Bronchial epithelial cell (primary cell): ENCODE data around the gene PRODH2. TPM values are rescaled to one million over a fixed set of nuclear protein-coding genes. Genes with fewer than 3 reads are reported as not detected.
A peak's percentile ranks its signal among the peaks of the same experiment; 100 is the strongest.
"Not testable (repeated sequence)": the region's sequence is repeated elsewhere in the genome, so short reads cannot be mapped to it uniquely, and the experiment has no call there.

Experiments
- DNase-seq: peaks from one replicate; pipeline ENCODE4 v3.0.0-alpha.2; 2010; ENCODE audit warnings: low read depth
- FAIRE-seq: peaks from 2 replicates; lab custom pipeline; 2011; peaks lifted over from hg19 to GRCh38; lab: Jason Lieb, UNC
- H3K27me3 ChIP-seq: 2 replicates; pipeline ENCODE4 v1.5.1; 2011; ENCODE audit warnings: low read length; ENCODE audit not compliant: control insufficient read depth, insufficient read depth
- H3K36me3 ChIP-seq: 2 replicates; pipeline ENCODE4 v1.5.1; 2011; ENCODE audit warnings: low read length; ENCODE audit not compliant: control insufficient read depth, insufficient read depth
- H3K4me3 ChIP-seq: 2 replicates; pipeline ENCODE4 v1.5.1; 2011; ENCODE audit warnings: mild to moderate bottlenecking, low read depth, low read length, control low read depth
- total RNA-seq: library from RNA; depleted of rRNA; stranded (reverse); fragments of >200 nt; gene quantifications from 2 replicates; pipeline ENCODE4 v1.2.1, GENCODE V29; 2014
- TF ChIP-seq, protein P1 (sequence below): IDR thresholded peaks from 2 replicates; pipeline ENCODE4 v1.5.1; 2011; ENCODE audit warnings: mild to moderate bottlenecking, moderate library complexity, low read length, control low read depth, inconsistent platforms; ENCODE audit not compliant: insufficient read depth, severe bottlenecking

PRODH2 gene
- total RNA-seq, 1 donor from 2014 or later, result not detected

DNA sequence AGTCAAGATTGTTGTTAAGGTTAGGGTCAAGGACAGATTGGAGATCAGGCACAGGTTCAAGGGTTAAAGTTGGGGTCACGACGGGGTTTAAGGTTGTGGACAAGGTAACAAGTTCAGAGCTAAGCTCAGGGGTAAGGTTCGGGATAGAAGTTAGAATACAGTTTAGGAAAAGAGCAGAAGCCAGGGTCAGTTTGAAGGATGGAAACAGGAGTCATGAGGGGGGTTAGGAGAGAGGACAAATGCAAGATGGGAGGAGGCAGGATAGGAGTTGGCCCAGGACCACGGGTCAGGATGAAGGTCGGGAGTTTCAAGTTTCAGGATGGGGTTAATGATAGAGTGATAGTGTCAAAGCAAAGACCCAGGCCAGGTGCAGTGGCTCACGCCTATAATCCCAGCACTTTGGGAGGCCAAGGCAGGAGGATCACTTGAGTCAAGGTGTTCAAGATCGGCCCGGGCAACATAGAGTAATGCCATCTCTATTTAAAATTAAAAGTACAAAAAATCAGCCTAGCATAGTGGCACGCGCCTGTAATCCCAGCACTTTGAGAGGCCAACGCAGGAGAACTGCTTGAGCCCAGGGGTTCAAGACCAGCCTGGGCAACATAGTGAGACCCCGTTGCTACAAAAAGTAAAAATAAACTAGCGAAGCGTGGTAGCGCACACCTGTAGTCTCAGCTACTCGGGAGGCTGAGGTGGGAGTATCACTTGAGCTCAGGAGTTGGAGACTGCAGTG, 32.0 kb upstream of the PRODH2 start:
- FAIRE-seq, result no peak
- TF ChIP-seq, protein P1, sequence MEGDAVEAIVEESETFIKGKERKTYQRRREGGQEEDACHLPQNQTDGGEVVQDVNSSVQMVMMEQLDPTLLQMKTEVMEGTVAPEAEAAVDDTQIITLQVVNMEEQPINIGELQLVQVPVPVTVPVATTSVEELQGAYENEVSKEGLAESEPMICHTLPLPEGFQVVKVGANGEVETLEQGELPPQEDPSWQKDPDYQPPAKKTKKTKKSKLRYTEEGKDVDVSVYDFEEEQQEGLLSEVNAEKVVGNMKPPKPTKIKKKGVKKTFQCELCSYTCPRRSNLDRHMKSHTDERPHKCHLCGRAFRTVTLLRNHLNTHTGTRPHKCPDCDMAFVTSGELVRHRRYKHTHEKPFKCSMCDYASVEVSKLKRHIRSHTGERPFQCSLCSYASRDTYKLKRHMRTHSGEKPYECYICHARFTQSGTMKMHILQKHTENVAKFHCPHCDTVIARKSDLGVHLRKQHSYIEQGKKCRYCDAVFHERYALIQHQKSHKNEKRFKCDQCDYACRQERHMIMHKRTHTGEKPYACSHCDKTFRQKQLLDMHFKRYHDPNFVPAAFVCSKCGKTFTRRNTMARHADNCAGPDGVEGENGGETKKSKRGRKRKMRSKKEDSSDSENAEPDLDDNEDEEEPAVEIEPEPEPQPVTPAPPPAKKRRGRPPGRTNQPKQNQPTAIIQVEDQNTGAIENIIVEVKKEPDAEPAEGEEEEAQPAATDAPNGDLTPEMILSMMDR, result no peak
- Histone ChIP-seq H3K27me3 (peaks cover 13% of the 10 kb centered on the region), H3K36me3 (no peaks in the 10 kb centered on the region), H3K4me3 (no peak overlapping the region)
- no peak for DNase-seq

DNA sequence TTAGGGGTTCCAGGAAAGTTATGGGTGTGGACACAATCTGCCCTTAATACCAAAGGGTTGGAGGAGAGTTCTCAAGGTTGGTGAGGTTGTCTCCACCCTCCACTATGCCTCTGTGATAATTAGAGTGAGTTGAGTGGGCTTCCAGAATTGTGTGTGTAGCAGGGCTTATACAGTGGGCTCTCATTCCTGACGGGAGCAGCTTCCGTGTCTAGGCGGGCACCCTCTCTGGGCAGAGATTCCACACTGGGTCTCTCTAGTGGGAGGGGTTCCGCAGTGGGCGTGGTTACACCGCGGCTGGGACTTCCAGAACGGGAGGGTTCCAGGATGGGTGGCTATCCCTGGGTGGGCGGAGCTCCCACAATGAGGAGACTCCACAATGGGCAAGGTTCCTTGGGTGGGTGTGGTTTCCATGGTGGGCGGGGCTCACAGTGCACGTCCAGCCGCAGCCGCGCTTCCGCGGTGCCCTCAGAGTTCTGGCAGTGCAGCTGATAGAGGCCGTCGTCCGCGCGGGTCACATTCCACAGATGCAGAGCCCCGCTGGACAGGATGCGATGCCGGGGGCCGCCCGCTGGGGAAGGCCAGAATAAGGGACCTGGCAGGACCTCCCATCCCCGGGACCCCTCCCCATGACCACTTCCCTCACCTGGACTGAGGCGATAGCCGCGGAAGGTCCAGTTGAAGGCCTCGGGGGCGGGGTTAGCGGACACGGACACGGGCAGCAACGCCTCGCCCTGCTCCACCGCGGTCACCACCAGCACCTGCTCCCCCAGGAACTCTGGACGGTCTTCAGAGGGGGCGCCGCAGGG, 31.2 kb upstream of the PRODH2 start:
- Histone ChIP-seq H3K36me3 (no peaks in the 10 kb centered on the region), H3K4me3 (no peak overlapping the region), H3K27me3 (peaks cover 13% of the 10 kb centered on the region)
- DNase-seq (peak; percentile 6), FAIRE-seq (no peak)
- TF ChIP-seq, protein P1, result no peak

DNA sequence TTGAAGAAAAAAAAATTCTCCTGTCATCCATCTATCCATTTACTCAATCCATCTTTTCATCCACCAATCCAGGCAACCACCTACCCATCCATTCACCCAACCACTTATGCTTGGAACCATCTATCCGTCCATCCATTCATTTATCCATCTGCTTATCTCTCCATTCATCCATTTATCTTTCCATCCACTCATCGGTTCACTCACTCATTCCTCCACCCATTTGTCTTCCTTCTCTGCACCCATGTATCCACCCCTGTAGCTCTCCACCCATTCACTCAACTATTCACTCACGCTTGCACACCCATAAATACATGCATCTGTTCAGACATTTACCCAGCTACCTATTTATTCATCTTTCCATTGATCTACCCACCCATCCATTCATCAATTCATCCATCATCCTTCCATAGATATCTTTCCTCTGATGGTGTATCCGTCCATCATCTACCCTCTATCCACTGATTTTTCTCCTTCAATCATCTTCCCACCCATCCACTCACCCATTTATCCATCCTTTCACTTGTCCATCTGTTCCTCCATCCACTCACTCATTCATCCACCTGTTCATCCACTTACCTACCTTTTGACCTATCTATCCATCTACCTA, 30.1 kb upstream of the PRODH2 start:
- FAIRE-seq, result no peak
- Histone ChIP-seq H3K36me3 (no peaks in the 10 kb centered on the region), H3K27me3 (peaks cover 13% of the 10 kb centered on the region), H3K4me3 (no peak overlapping the region)
- TF ChIP-seq, protein P1, result no peak
- DNase-seq, result no peak

DNA sequence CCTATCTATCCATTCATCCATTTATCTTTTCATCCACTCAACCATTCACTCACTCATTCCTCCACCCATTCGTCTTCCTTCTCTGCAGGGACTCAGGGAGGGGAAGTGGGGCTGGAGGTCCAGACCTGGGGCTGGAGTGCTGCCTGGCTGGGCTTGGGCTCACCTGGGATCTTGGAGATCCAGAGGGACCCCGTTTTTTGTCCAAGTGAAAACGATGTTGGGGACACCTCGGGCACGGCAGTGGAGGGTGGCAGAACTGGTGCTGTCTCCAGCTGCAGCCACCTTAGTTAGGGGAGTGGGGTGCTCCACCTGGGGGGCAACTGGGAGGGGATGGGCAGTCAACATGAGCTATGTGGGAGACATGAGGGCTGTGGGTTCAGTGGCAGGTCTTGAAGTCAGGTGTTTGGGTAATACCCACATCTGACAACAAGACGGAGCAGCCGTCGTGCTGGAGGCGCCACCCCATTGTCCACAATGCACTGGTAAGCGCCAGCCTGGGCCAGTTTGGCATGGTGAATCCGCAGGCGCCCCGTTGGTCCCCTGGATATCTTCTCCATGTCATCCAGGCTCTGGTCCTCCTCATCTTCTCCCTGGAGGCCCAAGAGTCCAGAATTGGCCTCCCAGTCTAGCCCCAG, 29.4 kb upstream of the PRODH2 start:
- no peaks in the 10 kb centered on the region for H3K36me3 ChIP-seq

DNA sequence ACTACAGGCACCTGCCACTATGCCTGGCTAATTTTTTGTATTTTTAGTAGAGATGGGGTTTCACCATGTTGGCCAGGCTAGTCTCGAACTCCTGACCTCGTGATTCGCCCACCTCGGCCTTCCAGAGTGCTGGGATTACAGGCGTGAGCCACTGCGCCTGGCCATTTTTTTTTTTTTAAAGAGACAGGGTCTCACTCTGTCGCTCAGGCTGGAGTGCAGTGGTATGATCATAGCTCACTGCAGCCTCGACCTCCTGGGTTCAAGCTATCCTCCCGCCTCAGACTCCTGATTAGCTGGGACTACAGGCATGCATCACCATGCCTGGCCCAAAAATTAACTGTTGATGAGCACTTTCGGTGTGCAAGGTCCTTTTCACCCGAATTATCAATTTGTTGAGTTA, 23.5 kb upstream of the PRODH2 start:
- H3K4me3 ChIP-seq, DNase-seq, FAIRE-seq, H3K36me3 ChIP-seq, H3K27me3 ChIP-seq: not testable (repeated sequence)

More for the DNA sequence above, 29.4 kb upstream of the PRODH2 start:
- DNase-seq (no peak), FAIRE-seq (no peak)
- H3K27me3 ChIP-seq, result peaks cover 13% of the 10 kb centered on the region
- TF ChIP-seq, protein P1, result no peak
- no peak overlapping the region for H3K4me3 ChIP-seq

DNA sequence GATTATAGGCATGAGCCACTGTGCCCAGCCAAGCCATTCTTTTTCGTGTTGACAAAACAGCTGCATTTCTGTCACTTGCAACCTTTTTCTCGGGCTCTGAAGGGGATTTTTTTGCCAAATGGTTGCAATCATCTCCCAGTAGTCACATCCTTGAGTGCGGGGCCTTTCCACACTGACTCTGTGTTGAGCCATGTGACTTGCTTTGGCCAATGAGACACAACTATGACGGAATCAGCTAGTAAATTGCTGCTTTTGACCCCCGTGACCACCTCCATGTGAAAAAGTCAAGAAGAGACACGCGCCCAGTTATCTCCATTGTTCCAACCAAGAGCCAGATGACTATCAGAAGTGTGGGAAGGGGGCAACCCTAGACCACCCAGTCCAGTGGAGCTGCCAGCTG, 21.3 kb upstream of the PRODH2 start:
- DNase-seq (no peak), FAIRE-seq (no peak)
- no peak overlapping the region for H3K4me3 ChIP-seq
- no peaks in the 10 kb centered on the region for H3K27me3 ChIP-seq
- TF ChIP-seq, protein P1, result no peak
- H3K36me3 ChIP-seq, result no peaks in the 10 kb centered on the region
